Activated CD8-positive, alpha-beta T cell treated with anti-CD3 and anti-CD28 coated beads, Interleukin-2, amount 10 ng/mL, durations not matched to agents 7 days and 5 days (primary cell): ENCODE results near the gene ADNP2. TPM values are rescaled to one million over a fixed set of nuclear protein-coding genes. Genes with fewer than 3 reads are reported as not detected.
A peak's percentile ranks its signal among the peaks of the same experiment; 100 is the strongest.

Experiments used
- ATAC-seq: fragments of 150-1000 bp; cut with Tn5 transposase; one replicate; pipeline ENCODE4 v1.10.0; 2021; ENCODE audit warnings: moderate library complexity
- CTCF ChIA-PET: fragments of 350-600 bp; sonication (Branson Sonifier 250); formaldehyde crosslinking; loops from one replicate; lab custom pipeline; 2021; ENCODE audit warnings: antibody characterized with exemption; lab: Charles Lee
- POLR2A ChIA-PET: fragments of 350-600 bp; sonication (Branson Sonifier 250); formaldehyde crosslinking; loops from one replicate; lab custom pipeline; 2021; ENCODE audit warnings: antibody characterized with exemption; lab: Charles Lee
- DNase-seq: peaks from one replicate; pipeline ENCODE4 v3.0.0-alpha.2; 2020
- H3K27ac Mint-ChIP-seq: one replicate; pipeline ENCODE4 v1.8.0; 2021; ENCODE audit warnings: mild to moderate bottlenecking, mixed read lengths
- H3K27me3 Mint-ChIP-seq: one replicate; pipeline ENCODE4 v1.8.0; 2021; ENCODE audit warnings: low read depth, mixed read lengths
- H3K36me3 Mint-ChIP-seq: one replicate; pipeline ENCODE4 v1.8.0; 2021; ENCODE audit warnings: low read depth, mixed read lengths
- H3K4me1 Mint-ChIP-seq: one replicate; pipeline ENCODE4 v1.8.0; 2021; ENCODE audit warnings: low read depth, mixed read lengths
- H3K4me3 Mint-ChIP-seq: one replicate; pipeline ENCODE4 v1.8.0; 2021; ENCODE audit warnings: mild to moderate bottlenecking, mixed read lengths
- H3K9me3 Mint-ChIP-seq: one replicate; pipeline ENCODE4 v1.8.0; 2022; ENCODE audit warnings: mixed read lengths; ENCODE audit not compliant: insufficient read depth
- total RNA-seq, 2 experiments: library from RNA; stranded (reverse); gene quantifications; one replicate each; pipeline ENCODE4 v1.2.3, GENCODE V29; 2021

Gene ADNP2
- total RNA-seq, 2 experiments from 2014 or later: 23.5 to 24.5 TPM

DNA sequence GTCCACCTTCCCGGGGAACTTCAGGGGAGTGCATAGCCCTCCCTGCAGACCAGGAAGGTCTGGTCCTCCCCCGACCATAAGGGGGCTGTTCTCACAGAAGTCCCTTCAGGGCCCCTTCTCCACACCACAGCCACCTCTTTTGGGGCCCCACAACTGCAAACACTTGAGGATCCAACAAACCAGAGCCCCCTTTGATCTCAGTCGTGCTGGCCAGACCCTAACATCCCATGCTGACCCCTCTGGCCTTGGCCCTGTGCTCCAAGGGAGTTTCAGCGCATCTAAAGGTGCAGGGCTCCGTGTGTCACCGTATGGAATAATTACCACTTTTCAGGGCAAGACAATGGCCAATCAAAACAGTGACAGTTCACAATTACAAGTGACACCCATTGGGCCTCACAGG, 57.7 kb downstream of the ADNP2 start:
- no peak overlapping the region for H3K4me3 Mint-ChIP-seq
- no peak for DNase-seq
- ATAC-seq: no peak
- no peak overlapping the region for H3K27ac Mint-ChIP-seq
- H3K9me3 Mint-ChIP-seq: peaks cover 11% of the 10 kb centered on the region
- H3K36me3 Mint-ChIP-seq: no peaks in the 10 kb centered on the region
- H3K4me1 Mint-ChIP-seq: peaks cover 5% of the 10 kb centered on the region
- ChIA-PET POLR2A (no interaction called here), CTCF (no interaction called here)
- H3K27me3 Mint-ChIP-seq: peaks cover 7% of the 10 kb centered on the region

- ChIA-PET POLR2A (no interaction called here), CTCF (interaction anchor here (0.7 to 2.0 kb wide), 3 partner anchors 9 to 90 kb away, joined by 3 to 14 read pairs (median 5); no protein-coding TSS in a partner anchor)
- H3K4me1 Mint-ChIP-seq: peaks cover 5% of the 10 kb centered on the region
- H3K9me3 Mint-ChIP-seq: peaks cover 11% of the 10 kb centered on the region
- no peak for DNase-seq
- H3K36me3 Mint-ChIP-seq: no peaks in the 10 kb centered on the region
- no peak for ATAC-seq
- no peak overlapping the region for H3K27ac Mint-ChIP-seq
- no peak overlapping the region for H3K4me3 Mint-ChIP-seq
- H3K27me3 Mint-ChIP-seq: peaks cover 11% of the 10 kb centered on the region
Measured at GRCh38 chr18:80167331-80167730, 58.3 kb downstream of the ADNP2 start.

DNA sequence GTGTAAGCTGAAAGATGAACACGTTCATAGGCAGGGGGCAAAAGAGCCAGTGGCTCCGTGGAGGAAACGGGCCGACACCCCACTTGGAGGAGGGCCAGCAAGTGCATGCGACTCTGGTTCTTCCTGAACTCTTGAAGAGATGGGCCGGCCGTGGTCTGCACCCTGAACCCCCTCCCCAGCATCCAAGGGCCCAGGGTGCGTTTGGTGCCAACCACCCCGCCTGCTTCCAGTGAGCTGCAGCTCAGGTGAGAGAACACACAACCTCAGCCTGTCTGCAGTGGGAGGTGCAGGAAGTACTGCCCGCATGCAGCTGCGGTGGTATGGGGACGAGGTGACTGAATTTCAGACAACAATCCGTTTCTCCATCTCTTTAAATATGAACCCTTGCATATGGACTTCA, 58.9 kb downstream of the ADNP2 start:
- Mint-ChIP-seq H3K4me1 (peaks cover 5% of the 10 kb centered on the region), H3K27ac (no peak overlapping the region), H3K27me3 (peaks cover 16% of the 10 kb centered on the region), H3K36me3 (no peaks in the 10 kb centered on the region), H3K4me3 (no peak overlapping the region), H3K9me3 (peaks cover 11% of the 10 kb centered on the region)
- ChIA-PET POLR2A (no interaction called here), CTCF (interaction anchor here (0.7 to 2.0 kb wide), 3 partner anchors 10 to 89 kb away, joined by 3 to 14 read pairs (median 5); no protein-coding TSS in a partner anchor)
- ATAC-seq (peak; percentile 60), DNase-seq (peak; percentile 41)

DNA sequence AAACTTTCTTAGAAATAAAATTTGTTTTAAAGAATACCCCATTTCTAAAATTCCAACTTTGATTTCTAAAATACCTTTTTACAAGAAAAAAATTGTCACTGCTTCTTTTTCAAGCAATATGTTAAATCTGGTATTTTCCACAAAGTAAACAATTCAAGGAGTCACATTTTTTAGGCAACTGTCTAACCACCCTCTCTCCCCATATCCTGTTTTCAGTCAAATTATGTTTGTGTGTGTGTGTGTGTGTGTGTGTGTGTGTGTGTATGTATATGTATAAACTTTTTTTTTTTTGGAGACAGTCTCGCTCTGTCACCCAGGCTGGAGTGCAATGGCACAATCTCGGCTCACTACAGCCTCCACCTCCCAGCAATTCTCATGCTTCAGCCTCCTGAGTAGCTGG, 59.3 kb downstream of the ADNP2 start:
- ChIA-PET POLR2A (no interaction called here), CTCF (interaction anchor here (1.5 to 2.0 kb wide), 2 partner anchors 10 to 88 kb away, joined by 5 to 14 read pairs; no protein-coding TSS in a partner anchor)
- H3K27me3 Mint-ChIP-seq: peaks cover 19% of the 10 kb centered on the region
- H3K27ac Mint-ChIP-seq: no peak overlapping the region
- peaks cover 5% of the 10 kb centered on the region for H3K4me1 Mint-ChIP-seq
- H3K36me3 Mint-ChIP-seq: no peaks in the 10 kb centered on the region
- H3K9me3 Mint-ChIP-seq: peaks cover 11% of the 10 kb centered on the region
- no peak overlapping the region for H3K4me3 Mint-ChIP-seq
- ATAC-seq: no peak
- no peak for DNase-seq

DNA sequence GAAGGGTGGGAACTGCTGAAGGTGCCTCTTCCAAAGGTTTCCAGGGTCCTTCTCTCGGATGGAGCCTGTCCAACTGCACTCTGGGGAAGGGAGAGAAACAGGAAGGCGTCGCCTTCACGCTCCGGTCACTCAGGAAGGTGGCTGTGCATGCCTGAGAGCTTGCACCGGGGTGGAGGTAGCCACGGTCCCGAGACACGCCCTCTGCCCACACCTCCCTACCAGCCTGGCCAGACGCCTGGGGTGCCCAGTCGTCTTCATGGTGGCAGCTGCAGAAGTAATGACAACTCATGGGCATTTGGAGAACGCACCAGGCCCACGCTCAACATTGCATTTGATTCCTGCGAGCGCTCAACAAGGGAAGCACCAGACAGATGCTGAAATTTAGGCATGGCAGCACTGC, 59.9 kb downstream of the ADNP2 start:
- H3K27ac Mint-ChIP-seq: no peak overlapping the region
- no peaks in the 10 kb centered on the region for H3K36me3 Mint-ChIP-seq
- H3K27me3 Mint-ChIP-seq: peaks cover 19% of the 10 kb centered on the region
- ATAC-seq (no peak), DNase-seq (no peak)
- peaks cover 5% of the 10 kb centered on the region for H3K4me1 Mint-ChIP-seq
- peaks cover 11% of the 10 kb centered on the region for H3K9me3 Mint-ChIP-seq
- no peak overlapping the region for H3K4me3 Mint-ChIP-seq
- CTCF ChIA-PET: interaction anchor here (2.0 kb wide), 1 partner anchor 11 kb away, joined by 14 read pairs; no protein-coding TSS in a partner anchor
- POLR2A ChIA-PET: no interaction called here

GRCh38 chr18:80169607-80170006, 60.5 kb downstream of the ADNP2 start:
- no peak for ATAC-seq
- H3K27me3 Mint-ChIP-seq: peaks cover 19% of the 10 kb centered on the region
- ChIA-PET CTCF (interaction anchor here (0.6 to 2.7 kb wide), 2 partner anchors 11 to 344 kb away, joined by 3 to 16 read pairs; no protein-coding TSS in a partner anchor), POLR2A (no interaction called here)
- H3K4me1 Mint-ChIP-seq: peaks cover 5% of the 10 kb centered on the region
- no peaks in the 10 kb centered on the region for H3K36me3 Mint-ChIP-seq
- DNase-seq: no peak
- no peak overlapping the region for H3K4me3 Mint-ChIP-seq
- H3K9me3 Mint-ChIP-seq: peaks cover 7% of the 10 kb centered on the region
- no peak overlapping the region for H3K27ac Mint-ChIP-seq

GRCh38 chr18:80170395-80171053, 61.5 kb downstream of the ADNP2 start:
- ChIA-PET POLR2A (no interaction called here), CTCF (interaction anchor here (0.6 to 2.7 kb wide), 13 partner anchors 10 to 345 kb away, joined by 3 to 16 read pairs (median 3); no protein-coding TSS in a partner anchor)
- H3K36me3 Mint-ChIP-seq: no peaks in the 10 kb centered on the region
- H3K9me3 Mint-ChIP-seq: no peaks in the 10 kb centered on the region
- peaks cover 24% of the 10 kb centered on the region for H3K27me3 Mint-ChIP-seq
- ATAC-seq: no peak
- no peak for DNase-seq
- H3K27ac Mint-ChIP-seq: no peak overlapping the region
- peaks cover 13% of the 10 kb centered on the region for H3K4me1 Mint-ChIP-seq
- no peak overlapping the region for H3K4me3 Mint-ChIP-seq

GRCh38 chr18:80171054-80171872, 62.2 kb downstream of the ADNP2 start:
- ATAC-seq: no peak
- CTCF ChIA-PET: interaction anchor here (0.6 to 2.7 kb wide), 12 partner anchors 10 to 89 kb away, joined by 3 to 16 read pairs (median 4); no protein-coding TSS in a partner anchor

GRCh38 chr18:80172056-80172455, 63.0 kb downstream of the ADNP2 start:
- Mint-ChIP-seq H3K27me3 (peaks cover 28% of the 10 kb centered on the region), H3K9me3 (no peaks in the 10 kb centered on the region), H3K27ac (no peak overlapping the region), H3K4me3 (no peak overlapping the region), H3K36me3 (no peaks in the 10 kb centered on the region), H3K4me1 (peaks cover 23% of the 10 kb centered on the region)
- ATAC-seq (no peak), DNase-seq (no peak)
- ChIA-PET POLR2A (no interaction called here), CTCF (interaction anchor here (2.0 kb wide), 1 partner anchor 88 kb away, joined by 8 read pairs; no protein-coding TSS in a partner anchor)

More at GRCh38 chr18:80171054-80171872, 62.2 kb downstream of the ADNP2 start:
- H3K27me3 Mint-ChIP-seq: peaks cover 26% of the 10 kb centered on the region
- POLR2A ChIA-PET: no interaction called here
- DNase-seq: peak; percentile 66
- no peak overlapping the region for H3K4me3 Mint-ChIP-seq
- no peaks in the 10 kb centered on the region for H3K9me3 Mint-ChIP-seq
- H3K4me1 Mint-ChIP-seq: peaks cover 20% of the 10 kb centered on the region
- no peaks in the 10 kb centered on the region for H3K36me3 Mint-ChIP-seq
- H3K27ac Mint-ChIP-seq: no peak overlapping the region

DNA sequence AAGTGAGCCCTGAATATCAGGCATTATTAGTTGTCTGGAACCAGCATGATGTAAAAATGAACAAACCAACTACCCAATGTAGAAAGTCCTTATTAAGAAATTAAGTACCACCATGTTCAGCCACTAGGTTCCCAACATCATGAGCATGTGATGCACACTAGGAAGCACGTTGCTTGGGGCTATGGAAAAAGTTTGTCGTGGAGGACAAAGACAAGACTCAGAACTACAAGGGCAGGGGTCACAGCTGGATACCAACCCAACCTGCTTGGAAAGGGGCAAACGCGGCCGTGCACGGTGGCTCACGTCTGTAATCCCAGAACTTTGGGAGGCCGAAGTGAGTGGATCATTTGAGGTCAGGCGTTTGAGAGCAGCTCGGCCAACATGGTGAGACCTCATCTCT, 64.0 kb downstream of the ADNP2 start:
- Mint-ChIP-seq H3K36me3 (no peaks in the 10 kb centered on the region), H3K9me3 (no peaks in the 10 kb centered on the region), H3K27ac (no peak overlapping the region), H3K4me3 (no peak overlapping the region), H3K27me3 (peaks cover 31% of the 10 kb centered on the region), H3K4me1 (peaks cover 18% of the 10 kb centered on the region)
- ATAC-seq: no peak
- POLR2A ChIA-PET: no interaction called here
- DNase-seq: no peak
- CTCF ChIA-PET: no interaction called here

- Mint-ChIP-seq H3K36me3 (no peaks in the 10 kb centered on the region), H3K27ac (peak overlapping the region; percentile 77), H3K4me3 (peak overlapping the region; percentile 43), H3K27me3 (peaks cover 31% of the 10 kb centered on the region), H3K9me3 (no peaks in the 10 kb centered on the region), H3K4me1 (peaks cover 18% of the 10 kb centered on the region)
- POLR2A ChIA-PET: no interaction called here
- ATAC-seq (peak; percentile 83), DNase-seq (peak; percentile 76)
- CTCF ChIA-PET: interaction anchor here (0.8 to 1.7 kb wide), 4 partner anchors 17 to 81 kb away, joined by 3 to 9 read pairs (median 4); no protein-coding TSS in a partner anchor
Measured at GRCh38 chr18:80175451-80176204, 66.6 kb downstream of the ADNP2 start.
